SK-N-MC (cell line): ENCODE measurements around the gene AIMP1.

ENCODE experiments used
- EZH2 ChIP-seq: fragments of 200-600 bp; sonication (generic); IDR thresholded peaks from one replicate; pipeline ENCODE4 v1.6.1; 2017; ENCODE audit warnings: antibody characterized with exemption
- FOXP2 ChIP-seq: optimal IDR thresholded peaks from 2 replicates; pipeline ENCODE3; 2011; ENCODE audit warnings: mild to moderate bottlenecking, moderate library complexity; ENCODE audit not compliant: insufficient read depth; ENCODE audit errors: extremely low read length, control extremely low read depth
- POLR2AphosphoS5 ChIP-seq: IDR thresholded peaks from 2 replicates; pipeline ENCODE4 v1.6.1; 2012; ENCODE audit warnings: mild to moderate bottlenecking, low read depth, low read length, borderline replicate concordance

- TF ChIP-seq EZH2 = no peak
- TF ChIP-seq POLR2AphosphoS5 = no peak
- no peak for TF ChIP-seq FOXP2
Observed at GRCh38 chr4:106297245-106298035, 18.9 kb upstream of the AIMP1 start.
